H1 (cell line): Measurements from ENCODE around the gene NT5C1A. TPM values are rescaled to one million over a fixed set of nuclear protein-coding genes. Genes with fewer than 3 reads are reported as not detected.

ENCODE experiments used
- CTCF ChIA-PET: fragments of 300-600 bp; sonication (Branson Sonifier 250); formaldehyde crosslinking; loops from one replicate; lab custom pipeline; 2021; ENCODE audit not compliant: partially characterized antibody; lab: Charles Lee
- POLR2A ChIA-PET: fragments of 300-600 bp; sonication (Branson Sonifier 250); formaldehyde crosslinking; loops from one replicate; lab custom pipeline; 2021; ENCODE audit warnings: inconsistent platforms; ENCODE audit not compliant: partially characterized antibody; lab: Charles Lee
- DNase-seq, 2 experiments: peaks; one replicate each; pipeline versions ENCODE4 v3.0.0 to v3.0.0-alpha.2; 2010 to 2022; ENCODE audit warnings: low spot score in 2 of 2, low read depth in 1 of 2, mixed read lengths in 1 of 2
- FAIRE-seq: peaks from 2 replicates; lab custom pipeline; 2011; peaks lifted over from hg19 to GRCh38; lab: Jason Lieb, UNC
- H2AFZ ChIP-seq: 2 replicates; pipeline ENCODE4 v1.8.1; 2012; ENCODE audit warnings: low read length, inconsistent platforms
- H2AK5ac ChIP-seq: 2 replicates; pipeline ENCODE4 v1.6.1; 2013; ENCODE audit warnings: low read depth, low read length
- H2BK120ac ChIP-seq: replicated peaks from 2 replicates; pipeline ENCODE3; 2013; ENCODE audit warnings: low read depth, low read length, inconsistent platforms
- H2BK12ac ChIP-seq: 2 replicates; pipeline ENCODE4 v1.6.1; 2013; ENCODE audit warnings: low read depth, low read length
- H2BK15ac ChIP-seq: 2 replicates; pipeline ENCODE4 v1.6.1; 2013; ENCODE audit warnings: low read length
- H2BK20ac ChIP-seq: 2 replicates; pipeline ENCODE4 v1.6.1; 2013; ENCODE audit warnings: low read length
- H2BK5ac ChIP-seq: 2 replicates; pipeline ENCODE4 v1.6.1; 2013; ENCODE audit warnings: low read depth, low read length
- H3K14ac ChIP-seq: 2 replicates; pipeline ENCODE4 v1.6.1; 2013; ENCODE audit warnings: inconsistent platforms; ENCODE audit not compliant: insufficient read length
- H3K18ac ChIP-seq: 2 replicates; pipeline ENCODE4 v1.6.1; 2013; ENCODE audit warnings: low read length; ENCODE audit errors: extremely low read depth
- H3K23ac ChIP-seq: 2 replicates; pipeline ENCODE4 v1.6.1; 2013; ENCODE audit warnings: inconsistent platforms; ENCODE audit not compliant: insufficient read length
- H3K23me2 ChIP-seq: 2 replicates; pipeline ENCODE4 v1.6.1; 2013; ENCODE audit warnings: low read depth, low read length
- H3K27ac ChIP-seq: 2 replicates; pipeline ENCODE4 v1.6.1; 2011; ENCODE audit warnings: low read depth, low read length, inconsistent platforms
- H3K27me3 ChIP-seq, 4 experiments: replicated peaks in 1 of 4; 1 replicate in 1 of 4; 2 replicates in 3 of 4; pipeline versions ENCODE4 v1.6.1 to v1.8.1; 2011 to 2013; ENCODE audit warnings: low read length in 3 of 4, mild to moderate bottlenecking in 3 of 4, inconsistent platforms in 2 of 4, mixed read lengths in 2 of 4, moderate library complexity in 1 of 4; ENCODE audit not compliant: control insufficient read depth in 3 of 4, insufficient read depth in 3 of 4; ENCODE audit errors: extremely low read depth in 1 of 4
- H3K36me3 ChIP-seq, 4 experiments: 2 replicates each; pipeline versions ENCODE4 v1.6.1 to v1.8.1; 2011 to 2013; ENCODE audit warnings: mild to moderate bottlenecking in 4 of 4, low read length in 3 of 4, moderate library complexity in 2 of 4, control low read depth in 1 of 4, inconsistent platforms in 1 of 4; ENCODE audit not compliant: insufficient read depth in 4 of 4, control insufficient read depth in 2 of 4
- H3K4ac ChIP-seq: replicated peaks from 2 replicates; pipeline ENCODE3; 2013; ENCODE audit warnings: low read length, low read depth, mixed read lengths, inconsistent platforms; ENCODE audit not compliant: insufficient read length
- H3K4me1 ChIP-seq, 4 experiments: replicated peaks in 1 of 4; 1 replicate in 1 of 4; 2 replicates in 3 of 4; pipeline versions ENCODE4 v1.6.1 to v1.8.1; 2011 to 2013; ENCODE audit warnings: low read length in 3 of 4, inconsistent platforms in 2 of 4, mixed read lengths in 1 of 4; ENCODE audit not compliant: insufficient read depth in 4 of 4, control insufficient read depth in 3 of 4
- H3K4me2 ChIP-seq, 2 experiments: 2 replicates each; pipeline versions ENCODE4 v1.6.1 to v1.8.1; 2011 to 2013; ENCODE audit warnings: low read depth in 2 of 2, low read length in 2 of 2, control low read depth in 1 of 2, inconsistent platforms in 1 of 2, mild to moderate bottlenecking in 1 of 2; ENCODE audit not compliant: insufficient read depth in 1 of 2
- H3K4me3 ChIP-seq, 4 experiments: fragments of 200-600, 300-600 bp in 1 of 4; sonication (generic), shearing (Covaris generic), sonication (Bioruptor Twin) in 1 of 4; 2 replicates each; pipeline versions ENCODE4 v1.5.1 to v1.8.1; 2011 to 2016; ENCODE audit warnings: low read length in 4 of 4, low read depth in 3 of 4, control low read depth in 2 of 4, inconsistent platforms in 2 of 4, mild to moderate bottlenecking in 2 of 4, mixed read lengths in 1 of 4, moderate library complexity in 1 of 4; ENCODE audit not compliant: insufficient read depth in 2 of 4; ENCODE audit errors: extremely low read depth in 1 of 4
- H3K56ac ChIP-seq: replicated peaks from 2 replicates; pipeline ENCODE3; 2013; ENCODE audit warnings: low read depth, mild to moderate bottlenecking, mixed read lengths, low read length, inconsistent platforms; ENCODE audit not compliant: insufficient read length
- H3K79me1 ChIP-seq: 2 replicates; pipeline ENCODE4 v1.6.1; 2013; ENCODE audit warnings: low read depth, low read length, control low read depth
- H3K79me2 ChIP-seq, 2 experiments: 2 replicates each; pipeline versions ENCODE4 v1.6.1 to v1.8.1; 2012 to 2013; ENCODE audit warnings: low read length in 2 of 2, mild to moderate bottlenecking in 2 of 2, inconsistent platforms in 1 of 2; ENCODE audit not compliant: insufficient read depth in 2 of 2, control insufficient read depth in 1 of 2
- H3K9ac ChIP-seq, 4 experiments: replicated peaks in 1 of 4; 1 replicate in 1 of 4; 2 replicates in 3 of 4; pipeline versions ENCODE4 v1.6.1 to v1.8.1; 2011 to 2013; ENCODE audit warnings: low read depth in 3 of 4, low read length in 3 of 4, control low read depth in 2 of 4, mild to moderate bottlenecking in 2 of 4, moderate library complexity in 2 of 4, inconsistent platforms in 1 of 4; ENCODE audit errors: extremely low read depth in 1 of 4
- H3K9me3 ChIP-seq, 2 experiments: 2 replicates each; pipeline versions ENCODE4 v1.6.1 to v1.8.1; 2012 to 2013; ENCODE audit warnings: mild to moderate bottlenecking in 2 of 2, moderate library complexity in 2 of 2, control low read depth in 1 of 2, inconsistent platforms in 1 of 2, low read depth in 1 of 2, low read length in 1 of 2, mixed read lengths in 1 of 2; ENCODE audit not compliant: insufficient read depth in 2 of 2
- H4K20me1 ChIP-seq, 2 experiments: replicated peaks in 1 of 2; 2 replicates each; pipeline versions ENCODE3 to v1.8.1; 2011 to 2013; ENCODE audit warnings: inconsistent platforms in 2 of 2, low read length in 2 of 2, mild to moderate bottlenecking in 1 of 2; ENCODE audit not compliant: insufficient read depth in 2 of 2, control insufficient read depth in 1 of 2
- H4K5ac ChIP-seq: 2 replicates; pipeline ENCODE4 v1.6.1; 2013; ENCODE audit warnings: low read length, low read depth, mixed read lengths, inconsistent platforms; ENCODE audit not compliant: insufficient read length
- H4K8ac ChIP-seq: 2 replicates; pipeline ENCODE4 v1.8.0; 2013; ENCODE audit warnings: mild to moderate bottlenecking, moderate library complexity, low read length, inconsistent platforms; ENCODE audit not compliant: insufficient read depth; ENCODE audit errors: extremely low read depth
- H4K91ac ChIP-seq: replicated peaks from 2 replicates; pipeline ENCODE3; 2013; ENCODE audit warnings: low read length, mixed read lengths, inconsistent platforms; ENCODE audit not compliant: insufficient read length
- SUZ12 ChIP-seq: fragments of 200-600 bp; sonication (generic); IDR thresholded peaks from 2 replicates; pipeline ENCODE4 v1.6.1; 2012; ENCODE audit warnings: mild to moderate bottlenecking, inconsistent platforms, low read length, moderate library complexity, mixed read lengths
- whole genome bisulfite sequencing, 2 experiments: shearing (Covaris generic) in 1 of 2; methylation state at CpG; one replicate each; pipeline versions ENCODE4 v1.1.6 to v1.1.7; 2013 to 2015; ENCODE audit warnings: low lambda C conversion rate in 2 of 2, mixed read lengths in 2 of 2, inconsistent platforms in 1 of 2, low coverage in 1 of 2, missing lambda C conversion rate in 1 of 2; ENCODE audit not compliant: insufficient replicate concordance in 2 of 2, insufficient coverage in 1 of 2, insufficient read length in 1 of 2; ENCODE audit errors: extremely low coverage in 1 of 2, missing lambda C conversion rate in 1 of 2; 5-methylcytosine and 5-hydroxymethylcytosine counted together
- polyA plus RNA-seq, 7 experiments: library from polyadenylated mRNA; depleted of rRNA in 3 of 7; stranded (reverse) in 5 of 7; unstranded in 2 of 7; fragments of >200 nt in 5 of 7; fragments of 200-250 nt in 2 of 7; gene quantifications; 1 replicate in 5 of 7; 2 replicates in 1 of 7; 4 replicates in 1 of 7; pipeline versions ENCODE4 v1.2.1 to v1.2.3, GENCODE V29; 2011 to 2013; ENCODE audit warnings: missing spikeins in 2 of 7, mixed read lengths in 2 of 7
- total RNA-seq: library from RNA; stranded (reverse); fragmentation: NEBNext Ultra II Directional; extraction: Animal tissue kit (Norgen Biotek cat#: 25700); gene quantifications from 2 replicates; pipeline ENCODE4 v1.2.1, GENCODE V29; 2021
- TF ChIP-seq, protein P1 (sequence below): IDR thresholded peaks from 2 replicates; pipeline ENCODE4 v1.6.1; 2011; ENCODE audit warnings: low read length, improper control_type of control experiment

The NT5C1A gene
- total and polyA plus RNA-seq, 2 of the 8 experiments (the other 6 are each of a cell fraction or from before 2014, with no cell fraction given) = not detected

DNA sequence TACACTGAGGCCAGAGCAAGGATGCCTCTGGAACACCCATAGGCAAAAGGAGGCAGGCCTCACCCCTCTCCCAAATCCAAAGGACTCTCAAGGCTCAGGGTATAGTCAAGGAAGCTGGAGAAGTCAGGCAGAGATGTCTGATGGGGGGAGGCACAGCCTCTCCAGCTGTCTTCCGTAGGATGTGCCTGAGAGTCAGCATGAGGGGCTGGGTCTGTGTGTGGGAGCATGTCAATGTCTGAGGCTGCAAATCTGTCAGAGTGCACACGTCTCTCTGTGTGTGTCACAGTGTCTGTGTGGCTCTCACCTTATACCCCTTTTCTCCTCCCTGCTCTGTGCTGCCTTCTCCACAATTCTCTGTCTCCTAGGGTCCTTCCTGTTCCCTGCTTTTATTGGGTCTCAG, 15.3 kb upstream of the NT5C1A start:
- Histone ChIP-seq H3K14ac (no peak overlapping the region), H3K9me3 (no peaks in the 10 kb centered on the region), H2BK20ac (no peak overlapping the region), H2AK5ac (no peak overlapping the region), H2AFZ (no peak overlapping the region), H3K4me2 (no peak overlapping the region), H2BK120ac (no peak overlapping the region), H4K91ac (no peak overlapping the region), H3K23me2 (peaks cover 5% of the 10 kb centered on the region; the same call in 1 of the 2 replicates), H3K9ac (no peak overlapping the region), H4K20me1 (peaks cover 0 to 7% of the 10 kb centered on the region in 2 experiments), H4K5ac (no peak overlapping the region), H3K27me3 (peaks cover 81 to 95% (median 91%) of the 10 kb centered on the region in 4 experiments), H2BK5ac (no peak overlapping the region), H2BK12ac (no peak overlapping the region), H3K79me2 (no peaks in the 10 kb centered on the region), H3K23ac (no peak overlapping the region), H3K18ac (no peak overlapping the region), H4K8ac (no peak overlapping the region), H3K4ac (no peak overlapping the region), H3K27ac (no peak overlapping the region), H3K4me1 (peaks cover 0 to 17% (median 8%) of the 10 kb centered on the region in 4 experiments; a peak in 4 of 7 replicates), H3K36me3 (no peaks in the 10 kb centered on the region), H2BK15ac (no peak overlapping the region), H3K4me3 (no peak overlapping the region), H3K79me1 (no peaks in the 10 kb centered on the region), H3K56ac (no peak overlapping the region)
- 67% methylated on average over 2 of the region's 2 CpGs; no CpG with 5 or more reads in 1 of the 2 experiments for WGBS, 2 experiments
- FAIRE-seq (no peak), DNase-seq (no peak)
- TF ChIP-seq, protein P1, sequence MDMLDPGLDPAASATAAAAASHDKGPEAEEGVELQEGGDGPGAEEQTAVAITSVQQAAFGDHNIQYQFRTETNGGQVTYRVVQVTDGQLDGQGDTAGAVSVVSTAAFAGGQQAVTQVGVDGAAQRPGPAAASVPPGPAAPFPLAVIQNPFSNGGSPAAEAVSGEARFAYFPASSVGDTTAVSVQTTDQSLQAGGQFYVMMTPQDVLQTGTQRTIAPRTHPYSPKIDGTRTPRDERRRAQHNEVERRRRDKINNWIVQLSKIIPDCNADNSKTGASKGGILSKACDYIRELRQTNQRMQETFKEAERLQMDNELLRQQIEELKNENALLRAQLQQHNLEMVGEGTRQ = no peak
- peak; percentile 13; the same call in 1 of the 2 replicates for TF ChIP-seq SUZ12
- ChIA-PET POLR2A (interaction anchor here (2.1 kb wide), 1 partner anchor 13 kb away, joined by 7 read pairs; no protein-coding TSS in a partner anchor), CTCF (interaction anchor here (0.7 to 1.4 kb wide), 4 partner anchors 15 to 80 kb away, joined by 3 read pairs; partner anchors contain the start of gene NT5C1A)
